ENCODE measurements around the gene ATG4D.

- TF ChIP-seq EZH2 (IDR thresholded peaks at IDR 0.05; ENCODE audit: insufficient read depth, poor library complexity, severe bottlenecking) (no peak), EZH2phosphoT487 (IDR thresholded peaks at IDR 0.05; ENCODE audit: insufficient read depth, low read depth) (no peak)
Measured at GRCh38 chr19:10568826-10569651, 25.3 kb downstream of the ATG4D start, which contains the start of gene CDKN2D.

Data from GM23248 (cell line).